ENCODE data around the gene NACAD. TPM values are rescaled to one million over a fixed set of nuclear protein-coding genes. Genes with fewer than 3 reads are reported as not detected.

Gene NACAD
- polyA plus RNA-seq, 2 of the 4 experiments (the other 2 are of a cell fraction): 0.03 to 0.43 TPM

DNA sequence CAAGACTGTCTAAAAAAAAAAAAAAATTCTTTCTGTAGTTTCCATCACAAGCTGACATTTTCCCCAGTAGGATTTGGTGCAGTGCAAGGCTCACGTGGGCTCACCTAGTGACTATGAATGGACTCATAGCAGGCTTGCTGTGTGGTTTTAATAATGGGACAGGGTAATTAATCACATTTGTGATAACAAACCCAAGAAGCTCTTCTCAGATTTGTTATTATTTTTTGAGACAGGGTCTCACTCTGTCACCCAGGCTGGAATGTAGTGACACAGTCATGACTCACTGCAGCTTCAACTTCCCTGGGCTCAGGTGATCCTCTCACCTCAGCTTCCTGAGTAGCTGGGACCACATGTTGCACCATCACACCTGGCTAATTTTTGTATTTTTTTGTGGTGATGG, 40.0 kb downstream of the NACAD start:
- H3K4me2 ChIP-seq: no peak overlapping the region
- ChIA-PET CTCF (interaction anchor here (1.5 kb wide), 1 partner anchor 20 kb away, joined by 4 read pairs; no protein-coding TSS in a partner anchor), POLR2A (no interaction called here)
- DNase-seq (ENCODE audit: low read depth in 1 of 2, low spot score in 1 of 2) (no peak), FAIRE-seq (no peak), ATAC-seq (no peak)
- no peaks in the 10 kb centered on the region for H3K4me1 ChIP-seq
- TF ChIP-seq CEBPB (IDR thresholded peaks at IDR 0.05) (no peak), HEYL (CRISPR knock-in tag; IDR thresholded peaks at IDR 0.05) (no peak), NPAS2 (CRISPR knock-in tag; IDR thresholded peaks at IDR 0.05; ENCODE audit: borderline replicate concordance) (no peak), KDM1A (IDR thresholded peaks at IDR 0.05; ENCODE audit: low read depth) (no peak), HOXB13 (CRISPR knock-in tag; IDR thresholded peaks at IDR 0.05; ENCODE audit: low read depth) (no peak), HDAC2 (IDR thresholded peaks at IDR 0.05) (no peak), CBX2 (IDR thresholded peaks at IDR 0.05; ENCODE audit: borderline replicate concordance, low read depth) (no peak), HOXB5 (CRISPR knock-in tag; IDR thresholded peaks at IDR 0.05) (no peak), MYC (IDR thresholded peaks at IDR 0.05; ENCODE audit: borderline replicate concordance, low read length) (no peak), ZNF302 (CRISPR knock-in tag; IDR thresholded peaks at IDR 0.05) (no peak), SMC3 (IDR thresholded peaks at IDR 0.05) (no peak), EHMT2 (IDR thresholded peaks at IDR 0.05; ENCODE audit: low read depth) (no peak)
- TF ChIP-seq, protein P1, sequence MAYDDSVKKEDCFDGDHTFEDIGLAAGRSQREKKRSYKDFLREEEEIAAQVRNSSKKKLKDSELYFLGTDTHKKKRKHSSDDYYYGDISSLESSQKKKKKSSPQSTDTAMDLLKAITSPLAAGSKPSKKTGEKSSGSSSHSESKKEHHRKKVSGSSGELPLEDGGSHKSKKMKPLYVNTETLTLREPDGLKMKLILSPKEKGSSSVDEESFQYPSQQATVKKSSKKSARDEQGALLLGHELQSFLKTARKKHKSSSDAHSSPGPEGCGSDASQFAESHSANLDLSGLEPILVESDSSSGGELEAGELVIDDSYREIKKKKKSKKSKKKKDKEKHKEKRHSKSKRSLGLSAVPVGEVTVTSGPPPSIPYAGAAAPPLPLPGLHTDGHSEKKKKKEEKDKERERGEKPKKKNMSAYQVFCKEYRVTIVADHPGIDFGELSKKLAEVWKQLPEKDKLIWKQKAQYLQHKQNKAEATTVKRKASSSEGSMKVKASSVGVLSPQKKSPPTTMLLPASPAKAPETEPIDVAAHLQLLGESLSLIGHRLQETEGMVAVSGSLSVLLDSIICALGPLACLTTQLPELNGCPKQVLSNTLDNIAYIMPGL (CRISPR knock-in tag; IDR thresholded peaks at IDR 0.05; ENCODE audit: borderline replicate concordance): no peak
- TF ChIP-seq, protein P2, sequence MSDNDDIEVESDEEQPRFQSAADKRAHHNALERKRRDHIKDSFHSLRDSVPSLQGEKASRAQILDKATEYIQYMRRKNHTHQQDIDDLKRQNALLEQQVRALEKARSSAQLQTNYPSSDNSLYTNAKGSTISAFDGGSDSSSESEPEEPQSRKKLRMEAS (IDR thresholded peaks at IDR 0.05): no peak
- TF ChIP-seq, protein P3, sequence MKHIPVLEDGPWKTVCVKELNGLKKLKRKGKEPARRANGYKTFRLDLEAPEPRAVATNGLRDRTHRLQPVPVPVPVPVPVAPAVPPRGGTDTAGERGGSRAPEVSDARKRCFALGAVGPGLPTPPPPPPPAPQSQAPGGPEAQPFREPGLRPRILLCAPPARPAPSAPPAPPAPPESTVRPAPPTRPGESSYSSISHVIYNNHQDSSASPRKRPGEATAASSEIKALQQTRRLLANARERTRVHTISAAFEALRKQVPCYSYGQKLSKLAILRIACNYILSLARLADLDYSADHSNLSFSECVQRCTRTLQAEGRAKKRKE (CRISPR knock-in tag; IDR thresholded peaks at IDR 0.05; ENCODE audit: low read depth): no peak
- TF ChIP-seq, protein P4, sequence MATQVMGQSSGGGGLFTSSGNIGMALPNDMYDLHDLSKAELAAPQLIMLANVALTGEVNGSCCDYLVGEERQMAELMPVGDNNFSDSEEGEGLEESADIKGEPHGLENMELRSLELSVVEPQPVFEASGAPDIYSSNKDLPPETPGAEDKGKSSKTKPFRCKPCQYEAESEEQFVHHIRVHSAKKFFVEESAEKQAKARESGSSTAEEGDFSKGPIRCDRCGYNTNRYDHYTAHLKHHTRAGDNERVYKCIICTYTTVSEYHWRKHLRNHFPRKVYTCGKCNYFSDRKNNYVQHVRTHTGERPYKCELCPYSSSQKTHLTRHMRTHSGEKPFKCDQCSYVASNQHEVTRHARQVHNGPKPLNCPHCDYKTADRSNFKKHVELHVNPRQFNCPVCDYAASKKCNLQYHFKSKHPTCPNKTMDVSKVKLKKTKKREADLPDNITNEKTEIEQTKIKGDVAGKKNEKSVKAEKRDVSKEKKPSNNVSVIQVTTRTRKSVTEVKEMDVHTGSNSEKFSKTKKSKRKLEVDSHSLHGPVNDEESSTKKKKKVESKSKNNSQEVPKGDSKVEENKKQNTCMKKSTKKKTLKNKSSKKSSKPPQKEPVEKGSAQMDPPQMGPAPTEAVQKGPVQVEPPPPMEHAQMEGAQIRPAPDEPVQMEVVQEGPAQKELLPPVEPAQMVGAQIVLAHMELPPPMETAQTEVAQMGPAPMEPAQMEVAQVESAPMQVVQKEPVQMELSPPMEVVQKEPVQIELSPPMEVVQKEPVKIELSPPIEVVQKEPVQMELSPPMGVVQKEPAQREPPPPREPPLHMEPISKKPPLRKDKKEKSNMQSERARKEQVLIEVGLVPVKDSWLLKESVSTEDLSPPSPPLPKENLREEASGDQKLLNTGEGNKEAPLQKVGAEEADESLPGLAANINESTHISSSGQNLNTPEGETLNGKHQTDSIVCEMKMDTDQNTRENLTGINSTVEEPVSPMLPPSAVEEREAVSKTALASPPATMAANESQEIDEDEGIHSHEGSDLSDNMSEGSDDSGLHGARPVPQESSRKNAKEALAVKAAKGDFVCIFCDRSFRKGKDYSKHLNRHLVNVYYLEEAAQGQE (IDR thresholded peaks at IDR 0.05): no peak
- WGBS (ENCODE audit: missing lambda C conversion rate): 97% methylated on average over 1 of the region's 1 CpG
- no peak overlapping the region for H3K4me3 ChIP-seq
- H3K27ac ChIP-seq: no peak overlapping the region
- H3K9me3 ChIP-seq: no peaks in the 10 kb centered on the region

DNA sequence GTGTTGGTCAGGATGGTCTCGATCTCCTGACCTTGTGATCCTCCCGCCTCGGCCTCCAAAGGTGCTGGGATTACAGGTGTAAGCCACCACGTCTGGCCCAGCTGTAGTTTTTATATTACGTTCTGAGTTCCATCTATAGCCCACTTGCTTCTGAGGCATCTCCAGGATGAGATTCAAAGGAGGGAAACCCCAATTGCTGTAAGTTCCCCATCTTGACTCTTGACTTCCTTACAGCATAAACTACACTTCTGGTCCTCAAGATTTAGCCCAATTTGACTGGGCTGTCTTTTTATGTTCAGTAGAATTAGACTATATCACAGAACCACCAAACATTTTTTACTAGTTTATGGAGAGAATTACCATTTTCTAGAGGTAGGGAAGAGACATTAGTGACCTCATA, 44.4 kb downstream of the NACAD start:
- no peak overlapping the region for H3K4me2 ChIP-seq
- FAIRE-seq: no peak
- no peak overlapping the region for H3K27ac ChIP-seq
- no peaks in the 10 kb centered on the region for H3K4me1 ChIP-seq
- no peak overlapping the region for H3K4me3 ChIP-seq
- TF ChIP-seq RFX5 (IDR thresholded peaks at IDR 0.05): no peak
- TF ChIP-seq JUN (IDR thresholded peaks at IDR 0.05): no peak
- no peak for TF ChIP-seq NFE2L2 (conservative IDR thresholded peaks at IDR 0.05; ENCODE audit: low read length)
- TF ChIP-seq KDM5A (IDR thresholded peaks at IDR 0.05): no peak
- no peak for TF ChIP-seq SMC3 (IDR thresholded peaks at IDR 0.05)
- TF ChIP-seq, protein P5, sequence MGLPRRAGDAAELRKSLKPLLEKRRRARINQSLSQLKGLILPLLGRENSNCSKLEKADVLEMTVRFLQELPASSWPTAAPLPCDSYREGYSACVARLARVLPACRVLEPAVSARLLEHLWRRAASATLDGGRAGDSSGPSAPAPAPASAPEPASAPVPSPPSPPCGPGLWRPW (IDR thresholded peaks at IDR 0.05): no peak
- TF ChIP-seq FOXS1 (CRISPR knock-in tag; IDR thresholded peaks at IDR 0.05): no peak
- TF ChIP-seq NR3C1 (IDR thresholded peaks at IDR 0.05): no peak
- no peak for TF ChIP-seq JUNB (IDR thresholded peaks at IDR 0.05)
- no peak for TF ChIP-seq RAD21 (conservative IDR thresholded peaks at IDR 0.05 in 1 of 2, IDR thresholded peaks at IDR 0.05 in 1 of 2)
- no peak for TF ChIP-seq EHF (CRISPR knock-in tag; IDR thresholded peaks at IDR 0.05)
- no peak for DNase-seq (ENCODE audit: low read depth in 1 of 2, low spot score in 1 of 2)
- ChIA-PET CTCF (interaction anchor here (0.6 kb wide), 1 partner anchor 33 kb away, joined by 3 read pairs; no protein-coding TSS in a partner anchor), POLR2A (no interaction called here)
- no peak for ATAC-seq
- WGBS (ENCODE audit: missing lambda C conversion rate): 79% methylated on average over 5 of the region's 5 CpGs
- H3K9me3 ChIP-seq: no peaks in the 10 kb centered on the region
